GM12873 (cell line): ENCODE results near the gene CCR7.

Experiments used
- TF ChIP-seq, protein P1 (sequence below): IDR thresholded peaks from 2 replicates; pipeline ENCODE4 v1.5.1; 2012; ENCODE audit warnings: low read depth, mild to moderate bottlenecking, moderate library complexity, low read length, control low read depth; ENCODE audit not compliant: insufficient read depth; ENCODE audit errors: missing control alignments

The CCR7 gene

DNA sequence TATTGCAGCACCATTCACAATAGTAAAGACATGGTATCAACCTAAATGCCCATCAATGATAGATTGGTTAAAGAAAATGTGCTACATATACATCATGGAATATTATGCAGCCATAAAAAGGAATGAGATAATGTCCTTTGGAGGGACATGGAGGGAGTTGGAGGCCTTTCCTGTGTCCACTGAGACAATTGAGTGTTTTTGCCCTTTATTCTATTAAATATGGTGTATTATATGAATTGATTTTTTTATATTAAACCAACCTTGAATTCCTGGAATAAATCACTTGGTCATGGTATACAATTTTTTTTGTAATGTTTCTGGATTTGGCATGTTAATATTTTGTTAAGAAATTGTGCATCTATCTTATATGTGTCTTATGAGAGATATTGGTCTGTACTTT, 9.0 kb upstream of the CCR7 start:
- TF ChIP-seq, protein P1, sequence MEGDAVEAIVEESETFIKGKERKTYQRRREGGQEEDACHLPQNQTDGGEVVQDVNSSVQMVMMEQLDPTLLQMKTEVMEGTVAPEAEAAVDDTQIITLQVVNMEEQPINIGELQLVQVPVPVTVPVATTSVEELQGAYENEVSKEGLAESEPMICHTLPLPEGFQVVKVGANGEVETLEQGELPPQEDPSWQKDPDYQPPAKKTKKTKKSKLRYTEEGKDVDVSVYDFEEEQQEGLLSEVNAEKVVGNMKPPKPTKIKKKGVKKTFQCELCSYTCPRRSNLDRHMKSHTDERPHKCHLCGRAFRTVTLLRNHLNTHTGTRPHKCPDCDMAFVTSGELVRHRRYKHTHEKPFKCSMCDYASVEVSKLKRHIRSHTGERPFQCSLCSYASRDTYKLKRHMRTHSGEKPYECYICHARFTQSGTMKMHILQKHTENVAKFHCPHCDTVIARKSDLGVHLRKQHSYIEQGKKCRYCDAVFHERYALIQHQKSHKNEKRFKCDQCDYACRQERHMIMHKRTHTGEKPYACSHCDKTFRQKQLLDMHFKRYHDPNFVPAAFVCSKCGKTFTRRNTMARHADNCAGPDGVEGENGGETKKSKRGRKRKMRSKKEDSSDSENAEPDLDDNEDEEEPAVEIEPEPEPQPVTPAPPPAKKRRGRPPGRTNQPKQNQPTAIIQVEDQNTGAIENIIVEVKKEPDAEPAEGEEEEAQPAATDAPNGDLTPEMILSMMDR = no peak

DNA sequence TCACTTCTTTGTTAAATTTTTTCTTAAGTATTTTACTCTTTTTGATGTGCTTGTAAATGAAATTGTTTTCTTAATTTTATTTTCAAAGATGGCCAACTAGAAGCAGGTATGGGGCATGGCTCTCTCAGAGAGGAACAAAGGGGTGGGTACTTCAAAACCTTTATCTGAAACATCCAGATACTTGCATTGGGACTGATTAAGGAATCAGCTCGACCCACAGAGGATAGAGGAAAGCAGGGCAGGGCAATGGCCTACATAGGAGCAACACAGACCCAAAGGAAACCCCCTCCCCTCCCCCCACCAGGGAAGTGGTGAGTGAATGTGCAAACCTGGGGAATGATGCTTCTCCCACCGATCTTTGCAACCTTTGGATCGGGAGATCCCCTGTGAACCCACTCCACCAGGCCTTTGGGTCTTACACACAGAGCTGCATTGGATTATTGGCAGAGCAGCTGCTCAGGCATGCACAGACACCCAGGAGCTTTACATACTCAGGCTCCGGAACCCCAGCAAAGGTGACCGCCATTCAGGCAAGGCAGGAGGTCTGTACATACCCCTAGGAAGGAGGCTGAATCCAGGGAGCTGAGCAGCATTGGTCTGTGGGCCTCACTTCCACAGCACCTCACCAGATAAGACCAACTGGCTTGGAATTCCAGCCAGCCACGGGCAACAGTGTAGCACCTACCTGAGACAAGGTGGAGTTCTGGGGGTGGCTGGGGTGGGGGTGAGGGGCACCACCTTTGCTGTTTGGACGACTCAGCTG, 3.0 kb upstream of the CCR7 start:
- TF ChIP-seq, protein P1 = no peak

DNA sequence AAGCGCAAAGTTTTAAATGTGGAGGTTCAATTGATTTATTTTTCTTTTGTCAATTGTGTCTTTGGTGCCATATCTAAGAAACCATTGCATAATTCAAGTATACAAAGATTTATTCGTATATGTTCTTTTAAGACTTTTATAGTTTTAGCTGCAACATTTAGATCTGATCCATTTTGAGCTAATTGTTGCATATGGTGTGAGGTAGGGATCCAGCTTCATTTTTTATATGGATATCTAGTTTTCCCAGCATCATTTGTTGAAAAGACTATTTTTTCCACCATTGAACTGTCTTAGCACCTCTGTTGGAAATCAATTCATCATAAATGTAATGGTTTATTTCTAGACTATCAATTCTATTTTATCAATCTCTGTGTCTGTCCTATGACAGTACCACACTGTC, 2.1 kb upstream of the CCR7 start:
- TF ChIP-seq, protein P1 = no peak

DNA sequence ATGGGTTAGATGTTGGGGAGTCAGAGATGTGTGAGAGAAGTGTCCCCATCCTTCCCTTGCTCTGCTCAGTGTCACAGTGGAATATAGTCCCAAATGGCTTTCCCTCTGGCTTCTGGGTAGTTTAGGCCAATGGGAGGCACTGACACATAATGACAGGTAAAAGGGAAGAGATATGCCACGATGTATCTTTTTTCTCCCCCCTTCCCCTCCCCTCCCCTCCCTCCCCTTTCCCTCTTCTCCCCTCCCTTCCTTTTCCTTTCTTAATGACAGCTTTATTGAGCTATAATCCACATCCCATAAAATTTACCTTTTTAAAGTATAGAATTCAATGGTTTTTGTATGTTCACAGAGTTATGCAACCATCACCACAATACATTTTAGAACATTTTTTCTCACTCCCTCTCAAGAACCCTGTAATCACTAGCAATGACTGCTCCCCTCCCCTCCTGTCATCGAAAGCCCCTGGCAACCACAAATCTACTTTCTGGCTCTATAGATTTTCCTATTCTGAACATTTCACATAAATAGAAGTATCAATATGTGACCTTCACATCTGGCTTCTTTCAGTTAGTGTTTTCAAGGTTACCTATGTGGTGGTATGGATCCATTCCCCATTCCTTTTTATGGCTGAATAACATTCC, 617 bp upstream of the CCR7 start:
- TF ChIP-seq, protein P1 = no peak

DNA sequence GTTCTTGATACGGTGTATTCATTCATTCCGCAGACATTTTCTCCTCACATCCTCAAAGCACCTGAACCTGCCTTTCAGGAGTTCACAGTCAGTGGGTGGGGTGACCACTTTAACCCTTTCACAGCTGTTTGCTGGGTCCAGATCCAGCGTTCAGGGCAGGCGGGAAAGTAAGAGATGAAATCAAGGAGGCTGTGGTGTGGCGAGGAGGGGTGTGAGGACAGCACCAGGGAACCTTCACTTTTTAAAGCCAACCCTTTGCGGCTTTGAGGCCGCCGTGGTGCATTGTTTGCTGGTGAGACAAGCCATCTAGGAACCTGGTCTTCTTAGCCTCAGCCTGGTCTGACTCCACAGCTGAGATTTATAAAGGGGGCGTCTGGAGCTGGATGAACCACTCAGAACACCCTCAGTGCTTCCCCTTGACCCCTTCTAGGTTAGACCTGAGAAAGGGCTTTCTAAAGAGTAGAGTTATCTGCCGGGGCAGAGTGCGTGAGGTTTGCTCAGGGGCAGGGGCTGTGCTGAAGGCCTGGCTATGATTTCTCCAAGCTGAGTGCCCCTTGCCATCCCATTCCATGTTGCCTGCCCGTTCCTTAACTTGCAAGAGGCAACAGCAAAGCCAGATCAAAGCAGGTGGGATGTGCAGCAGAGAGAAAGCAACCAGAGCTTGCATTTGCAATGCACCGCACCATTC, 933 bp downstream of the CCR7 start:
- TF ChIP-seq, protein P1 = no peak

DNA sequence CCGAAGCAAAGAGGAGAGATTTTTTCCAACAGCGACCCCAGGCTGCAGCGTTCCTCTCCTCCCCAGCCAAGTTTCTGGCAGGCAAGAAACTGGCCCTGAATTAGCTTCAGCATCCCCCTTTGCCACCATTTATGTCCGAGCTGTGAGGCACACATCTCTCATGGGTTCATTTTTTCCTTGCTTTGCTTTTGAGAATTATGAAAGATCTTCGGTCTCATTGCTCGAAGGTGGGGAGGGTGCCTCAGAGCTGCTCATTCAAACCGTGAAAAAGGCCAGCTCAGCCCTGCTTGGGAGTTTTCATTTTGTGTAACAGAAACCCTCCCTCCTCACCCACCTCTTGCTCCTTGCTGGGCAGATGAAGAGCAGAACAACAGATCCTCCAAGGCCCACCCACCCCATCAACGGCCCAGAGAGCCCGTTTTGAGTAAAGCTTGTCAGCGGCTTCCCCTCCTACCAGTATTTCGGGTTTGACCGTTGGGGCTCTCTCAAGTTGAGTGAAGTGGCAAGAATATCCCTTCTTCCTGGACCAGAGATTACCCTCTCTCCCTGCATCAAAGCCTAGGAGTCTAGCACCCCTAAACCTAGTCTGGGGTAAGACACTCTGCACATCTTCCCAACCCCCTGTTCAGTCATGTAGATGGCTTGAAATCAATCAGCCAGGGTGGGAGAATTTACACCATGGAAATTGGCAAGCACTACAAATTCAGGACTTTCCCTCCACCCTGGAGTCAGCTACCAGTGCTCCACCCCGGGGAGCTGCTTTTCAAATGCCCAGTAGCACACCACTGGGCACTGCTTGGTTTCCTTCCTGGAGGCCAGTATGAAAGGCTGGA, 1.8 kb downstream of the CCR7 start:
- TF ChIP-seq, protein P1 = peak; percentile 23
